ENCODE measurements around the gene CTLA4.

The CTLA4 gene

GRCh38 chr2:203867561-203868200 lies at the start of gene CTLA4:
CTLA4 (plus strand) TSS chr2:203867771; CDS start chr2:203867943, 172 bp downstream.
- H3K27ac ChIP-seq = no peak within 1 kb of the TSS
- TF ChIP-seq ZFX (IDR thresholded peaks at IDR 0.05; ENCODE audit: borderline replicate concordance) (no peak), CTCF (IDR thresholded peaks at IDR 0.05) (no peak)

GRCh38 chr2:203818656-203819055 lies 48.9 kb upstream of the CTLA4 start:
- TF ChIP-seq ZFX (IDR thresholded peaks at IDR 0.05; ENCODE audit: borderline replicate concordance) = no peak
- TF ChIP-seq CTCF (IDR thresholded peaks at IDR 0.05) = no peak
- no peak overlapping the region for H3K27ac ChIP-seq

GRCh38 chr2:203819434-203820133 lies 48.0 kb upstream of the CTLA4 start:
- TF ChIP-seq ZFX (IDR thresholded peaks at IDR 0.05; ENCODE audit: borderline replicate concordance) (no peak), CTCF (IDR thresholded peaks at IDR 0.05) (no peak)
- no peak overlapping the region for H3K27ac ChIP-seq

- TF ChIP-seq CTCF (IDR thresholded peaks at IDR 0.05) = no peak
- no peak for TF ChIP-seq ZFX (IDR thresholded peaks at IDR 0.05; ENCODE audit: borderline replicate concordance)
- H3K27ac ChIP-seq = no peak overlapping the region
Measured at GRCh38 chr2:203820969-203821368, 46.6 kb upstream of the CTLA4 start.

- TF ChIP-seq CTCF (IDR thresholded peaks at IDR 0.05) = no peak
- no peak for TF ChIP-seq ZFX (IDR thresholded peaks at IDR 0.05; ENCODE audit: borderline replicate concordance)
Measured at GRCh38 chr2:203822240-203822639, 45.3 kb upstream of the CTLA4 start.

GRCh38 chr2:203823173-203823572 lies 44.4 kb upstream of the CTLA4 start:
- TF ChIP-seq ZFX (IDR thresholded peaks at IDR 0.05; ENCODE audit: borderline replicate concordance) (no peak), CTCF (IDR thresholded peaks at IDR 0.05) (no peak)
- no peak overlapping the region for H3K27ac ChIP-seq

More at GRCh38 chr2:203822240-203822639, 45.3 kb upstream of the CTLA4 start:
- H3K27ac ChIP-seq = no peak overlapping the region

- TF ChIP-seq CTCF (IDR thresholded peaks at IDR 0.05) (no peak), ZFX (IDR thresholded peaks at IDR 0.05; ENCODE audit: borderline replicate concordance) (no peak)
- H3K27ac ChIP-seq = no peak overlapping the region
Measured at GRCh38 chr2:203824057-203824456, 43.5 kb upstream of the CTLA4 start.
